ENCODE results near the gene PPT2. TPM values are rescaled to one million over a fixed set of nuclear protein-coding genes. Genes with fewer than 3 reads are reported as not detected.
"Not testable (repeated sequence)": the region's sequence is repeated elsewhere in the genome, so short reads cannot be mapped to it uniquely, and the experiment has no call there.

The PPT2 gene
- total RNA-seq, 2 donors from 2014 or later, result 17.9 to 18.2 TPM

GRCh38 chr6:32204268-32204715 lies 50.4 kb downstream of the PPT2 start:
- ATAC-seq (replicated peaks in 1 of 2), result no peak
- Mint-ChIP-seq H3K4me3 (no peak overlapping the region), H3K4me1 (ENCODE audit: low read depth) (no peaks in the 10 kb centered on the region), H3K9me3 (peaks cover 0 to 2% of the 10 kb centered on the region in 2 donors), H3K27ac (no peak overlapping the region), H3K27me3 (ENCODE audit: low read depth) (peaks cover 6% of the 10 kb centered on the region), H3K36me3 (ENCODE audit: insufficient read depth in 2 of 2) (no peaks in the 10 kb centered on the region)
- DNase-seq, result no peak

- no peak for ATAC-seq (replicated peaks in 1 of 2)
- Mint-ChIP-seq H3K9me3 (peaks cover 0 to 2% of the 10 kb centered on the region in 2 donors), H3K4me3 (no peak overlapping the region), H3K27ac (no peak overlapping the region), H3K27me3 (ENCODE audit: low read depth) (peaks cover 6% of the 10 kb centered on the region), H3K36me3 (ENCODE audit: insufficient read depth in 2 of 2) (no peaks in the 10 kb centered on the region), H3K4me1 (ENCODE audit: low read depth) (no peaks in the 10 kb centered on the region)
- no peak for DNase-seq
Observed at GRCh38 chr6:32208996-32209395, 55.1 kb downstream of the PPT2 start.

GRCh38 chr6:32210191-32210601 lies 56.3 kb downstream of the PPT2 start:
- Mint-ChIP-seq H3K36me3 (ENCODE audit: insufficient read depth in 2 of 2) (no peaks in the 10 kb centered on the region), H3K27me3 (ENCODE audit: low read depth) (no peaks in the 10 kb centered on the region), H3K27ac (no peak overlapping the region), H3K4me3 (no peak overlapping the region), H3K9me3 (peaks cover 0 to 2% of the 10 kb centered on the region in 2 donors), H3K4me1 (ENCODE audit: low read depth) (no peaks in the 10 kb centered on the region)
- DNase-seq (no peak), ATAC-seq (replicated peaks in 1 of 2) (no peak)

- H3K27ac Mint-ChIP-seq; DNase-seq; H3K9me3 Mint-ChIP-seq; H3K4me3 Mint-ChIP-seq; H3K27me3 Mint-ChIP-seq (ENCODE audit: low read depth); ATAC-seq (replicated peaks in 1 of 2); H3K4me1 Mint-ChIP-seq (ENCODE audit: low read depth); H3K36me3 Mint-ChIP-seq (ENCODE audit: insufficient read depth in 2 of 2): not testable (repeated sequence)
Observed at GRCh38 chr6:32211432-32211831, 57.5 kb downstream of the PPT2 start.

DNA sequence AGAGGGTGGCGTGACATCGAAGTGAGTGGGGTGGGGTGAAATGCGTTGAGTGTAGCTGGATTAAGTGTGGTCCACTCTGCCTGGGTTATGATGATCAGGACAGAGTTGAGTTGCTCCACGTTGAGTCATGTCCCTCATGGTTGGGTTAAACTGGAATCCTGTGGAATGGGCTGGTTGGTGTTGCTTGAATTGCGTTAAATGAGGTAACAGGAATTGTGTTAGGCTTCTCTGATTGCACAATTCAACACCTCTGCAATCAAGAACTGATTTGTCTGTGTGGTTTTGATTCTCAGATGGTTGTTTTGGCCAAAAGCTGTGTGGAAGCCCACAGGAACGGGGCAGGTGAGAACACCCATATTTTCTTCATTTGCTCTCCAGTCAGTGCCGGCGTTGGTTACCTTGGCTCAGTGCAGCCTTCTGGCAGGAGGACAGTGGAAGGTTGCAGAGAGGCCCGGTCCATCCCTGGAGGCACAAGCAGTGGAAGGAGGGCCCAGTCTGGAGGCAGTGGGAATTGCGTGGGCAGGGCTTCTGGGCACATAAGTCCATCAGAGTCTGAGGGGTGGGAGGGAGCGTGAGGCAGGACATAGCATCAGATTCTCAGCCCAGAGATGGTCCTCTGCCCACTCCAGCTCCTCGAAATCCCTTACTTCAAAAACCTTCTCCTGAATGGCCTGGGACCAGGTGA lies 58.3 kb downstream of the PPT2 start:
- no peak for ATAC-seq (replicated peaks in 1 of 2)
- Mint-ChIP-seq H3K27ac (no peak overlapping the region), H3K4me1 (ENCODE audit: low read depth) (no peaks in the 10 kb centered on the region), H3K36me3 (ENCODE audit: insufficient read depth in 2 of 2) (no peaks in the 10 kb centered on the region), H3K9me3 (no peaks in the 10 kb centered on the region), H3K27me3 (ENCODE audit: low read depth) (no peaks in the 10 kb centered on the region), H3K4me3 (no peak overlapping the region)
- no peak for DNase-seq

Other genes with a start within 250 kb of the PPT2 start
- 1 to 10 TPM; 3.4 to 5.1 TPM for gene C2, start 226.4 kb upstream of the PPT2 start, total RNA-seq
- 1 to 10 TPM; 1.1 to 3.5 TPM for gene CFB, start 208.0 kb upstream of the PPT2 start, total RNA-seq
- gene NELFE, start 195.2 kb upstream of the PPT2 start, total RNA-seq, result 10 to 100 TPM; 65.0 to 71.5 TPM
- 10 to 100 TPM; 75.7 to 79.7 TPM for gene SKIC2, start 195.0 kb upstream of the PPT2 start, total RNA-seq
- gene DXO, start 182.0 kb upstream of the PPT2 start, total RNA-seq, result 10 to 100 TPM; 23.3 to 34.7 TPM
- 1 to 10 TPM; 6.9 to 7.6 TPM for gene C4A, start 172.1 kb upstream of the PPT2 start, total RNA-seq
- 1 to 10 TPM; 4.9 to 6.4 TPM for gene C4B, start 139.3 kb upstream of the PPT2 start, total RNA-seq
- gene CYP21A2, start 115.7 kb upstream of the PPT2 start, total RNA-seq, result 1 to 10 TPM; 1.1 to 1.3 TPM
- 10 to 100 TPM; 10.9 to 15.0 TPM for gene TNXB, start 44.8 kb upstream of the PPT2 start, total RNA-seq
- gene ATF6B, start 25.9 kb upstream of the PPT2 start, total RNA-seq, result 100 to 1,000 TPM in 1 of 2 donors, 10 to 100 TPM in 1; 99.9 to 105 TPM
- 1 to 10 TPM; 6.9 to 9.1 TPM for gene FKBPL, start 23.9 kb upstream of the PPT2 start, total RNA-seq
- gene PRRT1, start 2.2 kb upstream of the PPT2 start, total RNA-seq, result 1 to 10 TPM in 1 of 2 donors, under 1 TPM in 1; 0.83 to 1.2 TPM
- gene EGFL8, start 10.5 kb downstream of the PPT2 start, total RNA-seq, result 10 to 100 TPM in 1 of 2 donors, 1 to 10 TPM in 1; 9.6 to 11.2 TPM
- gene AGPAT1, start 21.9 kb downstream of the PPT2 start, total RNA-seq, result 10 to 100 TPM; 29.6 to 30.4 TPM
- 10 to 100 TPM; 45.0 to 49.2 TPM for gene RNF5, start 24.3 kb downstream of the PPT2 start, total RNA-seq
- gene AGER, start 30.1 kb downstream of the PPT2 start, total RNA-seq, result 10 to 100 TPM; 39.0 to 48.0 TPM
- gene PBX2, start 36.1 kb downstream of the PPT2 start, total RNA-seq, result 100 to 1,000 TPM in 1 of 2 donors, 10 to 100 TPM in 1; 98.3 to 104 TPM
- 100 to 1,000 TPM; 192 to 213 TPM for gene GPSM3, start 38.5 kb downstream of the PPT2 start, total RNA-seq
- under 1 TPM; 0.63 to 0.79 TPM for gene NOTCH4, start 69.9 kb downstream of the PPT2 start, total RNA-seq
- gene TSBP1, start 217.8 kb downstream of the PPT2 start, total RNA-seq, result not detected

All from activated T-cell treated with anti-CD3 and anti-CD28 coated beads, Interleukin-2, amount 50 U/mL, for 72 hours (primary cell).